Esophagus muscularis mucosa (tissue), 4 donors: Measurements from ENCODE around the gene GCK. TPM values are rescaled to one million over a fixed set of nuclear protein-coding genes. Genes with fewer than 3 reads are reported as not detected.

Experiments used
- DNase-seq: peaks from one replicate; pipeline ENCODE4 v3.0.0-alpha.2; 2017; ENCODE audit errors: extremely low spot score
- H3K27ac ChIP-seq, 4 donors: fragments of 200-600 bp; sonication (generic); replicated peaks in 1 of 4; 1 replicate in 3 of 4; 2 replicates in 1 of 4; pipeline ENCODE4 v1.5.1; 2016 to 2019; ENCODE audit warnings: mild to moderate bottlenecking in 1 of 4
- H3K27me3 ChIP-seq, 4 donors: fragments of 200-600 bp; sonication (generic); one replicate each; pipeline versions ENCODE4 v1.5.1 to v1.6.0; 2016 to 2019
- H3K36me3 ChIP-seq, 4 donors: fragments of 200-600 bp; sonication (generic); one replicate each; pipeline ENCODE4 v1.5.1; 2016 to 2019
- H3K4me1 ChIP-seq, 4 donors: fragments of 200-600 bp; sonication (generic); one replicate each; pipeline ENCODE4 v1.5.1; 2016 to 2019
- H3K4me3 ChIP-seq, 4 donors: fragments of 200-600 bp; sonication (generic); 1 replicate in 2 of 4; 2 replicates in 2 of 4; pipeline ENCODE4 v1.5.1; 2016 to 2019; ENCODE audit warnings: mild to moderate bottlenecking in 4 of 4, moderate library complexity in 1 of 4
- H3K9me3 ChIP-seq, 4 donors: fragments of 200-600 bp; sonication (generic); 1 replicate in 3 of 4; 2 replicates in 1 of 4; pipeline ENCODE4 v1.5.1; 2016 to 2019
- EP300 ChIP-seq: sonication (generic); formaldehyde crosslinking; IDR thresholded peaks from one replicate; pipeline ENCODE4 v1.6.1; 2017; ENCODE audit warnings: antibody characterized with exemption
- POLR2A ChIP-seq: fragments of 450-650 bp; IDR thresholded peaks from one replicate; pipeline ENCODE4 v1.6.1; 2017; ENCODE audit warnings: antibody characterized with exemption, moderate library complexity, mild to moderate bottlenecking, low read depth
- POLR2AphosphoS5 ChIP-seq, 2 donors: sonication (generic); formaldehyde crosslinking; IDR thresholded peaks; one replicate each; pipeline ENCODE4 v1.6.1; 2017; ENCODE audit warnings: antibody characterized with exemption in 2 of 2
- WGBS: methylation state at CpG from one replicate; pipeline ENCODE4 v1.1.5; 2018; 5-methylcytosine and 5-hydroxymethylcytosine counted together
- intact Hi-C: fragments of 100-400 bp; cut with DNase I; formaldehyde crosslinking; loops from one replicate; pipeline ENCODE4 v1.15.1; 2023
- total RNA-seq, 4 donors: library from RNA; depleted of rRNA; stranded (reverse); fragments of >200 nt; gene quantifications; one replicate each; pipeline versions ENCODE4 v1.1.0 to v1.2.1, GENCODE V29; 2016
- TF ChIP-seq, protein P1 (sequence below), 3 experiments: fragments of 200-600 bp in 2 of 3; fragments of 450-650 bp in 1 of 3; sonication (generic) in 2 of 3; IDR thresholded peaks; one replicate each; pipeline ENCODE4 v1.5.1; 2017 to 2019; ENCODE audit warnings: antibody characterized with exemption in 3 of 3, mild to moderate bottlenecking in 2 of 3, moderate library complexity in 1 of 3

GCK gene
- total RNA-seq, 4 donors from 2014 or later, result 0.75 to 2.8 (median 1.2) TPM

GRCh38 chr7:44159824-44160630, 29.2 kb downstream of the GCK start:
- H3K4me3 ChIP-seq, result no peak overlapping the region
- no peaks in the 10 kb centered on the region for H3K4me1 ChIP-seq
- DNase-seq, result no peak
- no peak overlapping the region for H3K27ac ChIP-seq
- no peaks in the 10 kb centered on the region for H3K9me3 ChIP-seq
- no peak for TF ChIP-seq POLR2A
- no peak for TF ChIP-seq POLR2AphosphoS5 (IDR thresholded peaks at IDR 0.05)
- TF ChIP-seq, protein P1, sequence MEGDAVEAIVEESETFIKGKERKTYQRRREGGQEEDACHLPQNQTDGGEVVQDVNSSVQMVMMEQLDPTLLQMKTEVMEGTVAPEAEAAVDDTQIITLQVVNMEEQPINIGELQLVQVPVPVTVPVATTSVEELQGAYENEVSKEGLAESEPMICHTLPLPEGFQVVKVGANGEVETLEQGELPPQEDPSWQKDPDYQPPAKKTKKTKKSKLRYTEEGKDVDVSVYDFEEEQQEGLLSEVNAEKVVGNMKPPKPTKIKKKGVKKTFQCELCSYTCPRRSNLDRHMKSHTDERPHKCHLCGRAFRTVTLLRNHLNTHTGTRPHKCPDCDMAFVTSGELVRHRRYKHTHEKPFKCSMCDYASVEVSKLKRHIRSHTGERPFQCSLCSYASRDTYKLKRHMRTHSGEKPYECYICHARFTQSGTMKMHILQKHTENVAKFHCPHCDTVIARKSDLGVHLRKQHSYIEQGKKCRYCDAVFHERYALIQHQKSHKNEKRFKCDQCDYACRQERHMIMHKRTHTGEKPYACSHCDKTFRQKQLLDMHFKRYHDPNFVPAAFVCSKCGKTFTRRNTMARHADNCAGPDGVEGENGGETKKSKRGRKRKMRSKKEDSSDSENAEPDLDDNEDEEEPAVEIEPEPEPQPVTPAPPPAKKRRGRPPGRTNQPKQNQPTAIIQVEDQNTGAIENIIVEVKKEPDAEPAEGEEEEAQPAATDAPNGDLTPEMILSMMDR (IDR thresholded peaks at IDR 0.05), result no peak
- TF ChIP-seq EP300, result no peak
- H3K36me3 ChIP-seq, result no peaks in the 10 kb centered on the region
- intact Hi-C loops, result no loop called here
- no peaks in the 10 kb centered on the region for H3K27me3 ChIP-seq
- 93% methylated on average over 3 of the region's 5 CpGs for WGBS

DNA sequence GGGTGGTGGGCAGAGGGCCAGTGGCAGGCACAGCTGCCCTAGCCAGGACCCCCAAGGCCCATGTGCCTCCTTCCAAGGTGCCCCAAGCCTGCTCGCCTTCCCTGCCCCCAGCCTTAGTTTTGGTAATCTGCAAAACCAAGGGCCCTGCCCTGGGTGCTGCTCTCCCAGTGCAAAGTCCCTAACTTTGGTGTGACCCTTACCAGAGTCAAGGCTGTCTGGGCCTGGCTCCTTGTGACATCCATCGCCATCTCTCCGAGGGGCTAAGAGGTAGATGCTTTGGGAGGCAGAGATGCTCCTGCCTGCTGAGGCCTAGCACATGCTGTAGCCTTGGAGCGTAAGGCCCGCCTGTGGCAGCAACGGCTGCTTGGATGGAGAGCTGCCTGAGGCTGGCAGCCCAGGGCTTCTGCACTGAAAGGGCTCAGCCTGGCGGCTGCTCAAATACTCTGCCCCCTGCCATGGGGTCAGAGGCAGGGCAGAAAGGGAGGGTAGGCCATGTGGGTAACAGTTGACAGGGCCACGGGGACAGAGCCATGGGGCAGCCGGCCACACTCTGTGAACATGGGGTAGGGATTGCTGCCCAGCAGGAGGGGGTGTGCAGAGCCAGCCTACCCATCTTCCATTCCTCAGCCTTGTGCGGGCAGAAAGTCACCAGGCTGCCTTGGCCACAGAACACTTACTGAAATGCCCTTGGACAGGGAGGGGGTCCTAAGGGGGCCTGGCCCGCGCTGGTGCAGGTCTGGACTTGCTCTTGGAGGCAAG, 30.2 kb downstream of the GCK start:
- H3K4me3 ChIP-seq, result no peak overlapping the region
- DNase-seq, result no peak
- intact Hi-C loops, result no loop called here
- 88% methylated on average over 8 of the region's 12 CpGs for WGBS
- H3K27me3 ChIP-seq, result no peaks in the 10 kb centered on the region
- no peaks in the 10 kb centered on the region for H3K4me1 ChIP-seq
- H3K27ac ChIP-seq, result no peak overlapping the region
- no peaks in the 10 kb centered on the region for H3K9me3 ChIP-seq
- TF ChIP-seq POLR2AphosphoS5 (IDR thresholded peaks at IDR 0.05), result no peak
- no peak for TF ChIP-seq EP300
- TF ChIP-seq, protein P1 (IDR thresholded peaks at IDR 0.05), result no peak
- TF ChIP-seq POLR2A, result no peak
- H3K36me3 ChIP-seq, result no peaks in the 10 kb centered on the region

GRCh38 chr7:44158096-44158872, 31.0 kb downstream of the GCK start:
- H3K27me3 ChIP-seq, result no peaks in the 10 kb centered on the region
- 74% methylated on average over 5 of the region's 10 CpGs for WGBS
- no peaks in the 10 kb centered on the region for H3K4me1 ChIP-seq
- no peak overlapping the region for H3K4me3 ChIP-seq
- H3K36me3 ChIP-seq, result no peaks in the 10 kb centered on the region
- TF ChIP-seq EP300 (no peak), POLR2AphosphoS5 (IDR thresholded peaks at IDR 0.05) (no peak), POLR2A (no peak)
- TF ChIP-seq, protein P1 (IDR thresholded peaks at IDR 0.05), result no peak
- DNase-seq, result no peak
- intact Hi-C loops, result no loop called here
- H3K27ac ChIP-seq, result no peak overlapping the region
- no peaks in the 10 kb centered on the region for H3K9me3 ChIP-seq

- H3K4me1 ChIP-seq, result no peaks in the 10 kb centered on the region
- no peaks in the 10 kb centered on the region for H3K36me3 ChIP-seq
- H3K9me3 ChIP-seq, result no peaks in the 10 kb centered on the region
- WGBS, result 94% methylated on average over 11 of the region's 15 CpGs
- H3K27ac ChIP-seq, result no peak overlapping the region
- H3K27me3 ChIP-seq, result no peaks in the 10 kb centered on the region
- H3K4me3 ChIP-seq, result no peak overlapping the region
- intact Hi-C loops, result no loop called here
- no peak for DNase-seq
- TF ChIP-seq POLR2A (no peak), EP300 (no peak), POLR2AphosphoS5 (IDR thresholded peaks at IDR 0.05) (no peak)
- TF ChIP-seq, protein P1 (IDR thresholded peaks at IDR 0.05), result no peak
Measured at GRCh38 chr7:44157116-44158080, 31.8 kb downstream of the GCK start.
